ENCODE measurements around the gene SLC25A45.

The SLC25A45 gene

GRCh38 chr11:65382033-65382803, at the start of gene SLC25A45:
Gene SLC25A45, minus strand, starts transcription at chr11:65382646. Its CDS starts 695 bp downstream, at chr11:65381951.
- Histone ChIP-seq H3K9me3 (ENCODE audit: control insufficient read depth in 1 of 2, low read length in 2 of 2) (no peaks in the 10 kb centered on the region), H3K4me1 (ENCODE audit: control insufficient read depth in 1 of 2, insufficient read depth in 2 of 2, low read length in 2 of 2) (peaks cover 12 to 15% of the 10 kb centered on the region in 2 donors), H3K27me3 (ENCODE audit: low read depth, low read length) (no peaks in the 10 kb centered on the region), H3K4me3 (ENCODE audit: low read depth in 1 of 2, low read length in 2 of 2) (peak within 1 kb of the TSS; percentile 65 to 70), H3K27ac (ENCODE audit: low read length) (peak within 1 kb of the TSS; percentile 99), H3K36me3 (ENCODE audit: control insufficient read depth in 1 of 2, insufficient read depth in 2 of 2, low read length in 2 of 2) (peaks cover 0 to 7% of the 10 kb centered on the region in 2 donors)

- Histone ChIP-seq H3K36me3 (ENCODE audit: control insufficient read depth in 1 of 2, insufficient read depth in 2 of 2, low read length in 2 of 2) (peaks cover 42 to 44% of the 10 kb centered on the region in 2 donors), H3K9me3 (ENCODE audit: control insufficient read depth in 1 of 2, low read length in 2 of 2) (no peaks in the 10 kb centered on the region), H3K4me3 (ENCODE audit: low read depth in 1 of 2, low read length in 2 of 2) (peak overlapping the region in 1 of 2 donors; percentile 29), H3K27me3 (ENCODE audit: low read depth, low read length) (no peaks in the 10 kb centered on the region), H3K27ac (ENCODE audit: low read length) (peak overlapping the region; percentile 29), H3K4me1 (ENCODE audit: control insufficient read depth in 1 of 2, insufficient read depth in 2 of 2, low read length in 2 of 2) (peaks cover 8 to 72% of the 10 kb centered on the region in 2 donors)
Measured at GRCh38 chr11:65431451-65432099, 49.1 kb upstream of the SLC25A45 start.

- H3K9me3 ChIP-seq (ENCODE audit: control insufficient read depth in 1 of 2, low read length in 2 of 2): no peaks in the 10 kb centered on the region
- peaks cover 40 to 44% of the 10 kb centered on the region in 2 donors for H3K36me3 ChIP-seq (ENCODE audit: control insufficient read depth in 1 of 2, insufficient read depth in 2 of 2, low read length in 2 of 2)
- H3K27ac ChIP-seq (ENCODE audit: low read length): peak overlapping the region; percentile 100
- peaks cover 8 to 62% of the 10 kb centered on the region in 2 donors for H3K4me1 ChIP-seq (ENCODE audit: control insufficient read depth in 1 of 2, insufficient read depth in 2 of 2, low read length in 2 of 2)
- H3K4me3 ChIP-seq (ENCODE audit: low read depth in 1 of 2, low read length in 2 of 2): peak overlapping the region; percentile 99 to 100
- no peaks in the 10 kb centered on the region for H3K27me3 ChIP-seq (ENCODE audit: low read depth, low read length)
Measured at GRCh38 chr11:65430406-65431217, 48.2 kb upstream of the SLC25A45 start.

- Histone ChIP-seq H3K27me3 (ENCODE audit: low read depth, low read length) (no peaks in the 10 kb centered on the region), H3K4me1 (ENCODE audit: control insufficient read depth in 1 of 2, insufficient read depth in 2 of 2, low read length in 2 of 2) (peaks cover 8 to 55% of the 10 kb centered on the region in 2 donors), H3K27ac (ENCODE audit: low read length) (peak overlapping the region; percentile 100), H3K4me3 (ENCODE audit: low read depth in 1 of 2, low read length in 2 of 2) (peak overlapping the region; percentile 99 to 100), H3K9me3 (ENCODE audit: control insufficient read depth in 1 of 2, low read length in 2 of 2) (no peaks in the 10 kb centered on the region), H3K36me3 (ENCODE audit: control insufficient read depth in 1 of 2, insufficient read depth in 2 of 2, low read length in 2 of 2) (peaks cover 38 to 44% of the 10 kb centered on the region in 2 donors)
Measured at GRCh38 chr11:65429724-65430405, 47.4 kb upstream of the SLC25A45 start.

GRCh38 chr11:65429068-65429681, 46.7 kb upstream of the SLC25A45 start:
- no peaks in the 10 kb centered on the region for H3K27me3 ChIP-seq (ENCODE audit: low read depth, low read length)
- peak overlapping the region; percentile 100 for H3K27ac ChIP-seq (ENCODE audit: low read length)
- H3K9me3 ChIP-seq (ENCODE audit: control insufficient read depth in 1 of 2, low read length in 2 of 2): no peaks in the 10 kb centered on the region
- H3K36me3 ChIP-seq (ENCODE audit: control insufficient read depth in 1 of 2, insufficient read depth in 2 of 2, low read length in 2 of 2): peaks cover 38 to 43% of the 10 kb centered on the region in 2 donors
- H3K4me1 ChIP-seq (ENCODE audit: control insufficient read depth in 1 of 2, insufficient read depth in 2 of 2, low read length in 2 of 2): peaks cover 8 to 50% of the 10 kb centered on the region in 2 donors
- H3K4me3 ChIP-seq (ENCODE audit: low read depth in 1 of 2, low read length in 2 of 2): peak overlapping the region; percentile 99 to 100

- Histone ChIP-seq H3K4me1 (ENCODE audit: control insufficient read depth in 1 of 2, insufficient read depth in 2 of 2, low read length in 2 of 2) (peaks cover 8 to 44% of the 10 kb centered on the region in 2 donors), H3K9me3 (ENCODE audit: control insufficient read depth in 1 of 2, low read length in 2 of 2) (no peaks in the 10 kb centered on the region), H3K36me3 (ENCODE audit: control insufficient read depth in 1 of 2, insufficient read depth in 2 of 2, low read length in 2 of 2) (peaks cover 39 to 45% of the 10 kb centered on the region in 2 donors), H3K27ac (ENCODE audit: low read length) (peak overlapping the region; percentile 100), H3K27me3 (ENCODE audit: low read depth, low read length) (no peaks in the 10 kb centered on the region), H3K4me3 (ENCODE audit: low read depth in 1 of 2, low read length in 2 of 2) (peak overlapping the region; percentile 99 to 100)
Measured at GRCh38 chr11:65428578-65429067, 46.2 kb upstream of the SLC25A45 start.

- Histone ChIP-seq H3K36me3 (ENCODE audit: control insufficient read depth in 1 of 2, insufficient read depth in 2 of 2, low read length in 2 of 2) (peaks cover 39 to 48% of the 10 kb centered on the region in 2 donors), H3K4me1 (ENCODE audit: control insufficient read depth in 1 of 2, insufficient read depth in 2 of 2, low read length in 2 of 2) (peaks cover 8 to 39% of the 10 kb centered on the region in 2 donors), H3K27ac (ENCODE audit: low read length) (peak overlapping the region; percentile 100), H3K4me3 (ENCODE audit: low read depth in 1 of 2, low read length in 2 of 2) (peak overlapping the region; percentile 99 to 100), H3K9me3 (ENCODE audit: control insufficient read depth in 1 of 2, low read length in 2 of 2) (no peaks in the 10 kb centered on the region), H3K27me3 (ENCODE audit: low read depth, low read length) (no peaks in the 10 kb centered on the region)
Measured at GRCh38 chr11:65427691-65428577, 45.5 kb upstream of the SLC25A45 start.

GRCh38 chr11:65426839-65427690, 44.6 kb upstream of the SLC25A45 start:
- Histone ChIP-seq H3K36me3 (ENCODE audit: control insufficient read depth in 1 of 2, insufficient read depth in 2 of 2, low read length in 2 of 2) (peaks cover 36 to 54% of the 10 kb centered on the region in 2 donors), H3K27me3 (ENCODE audit: low read depth, low read length) (no peaks in the 10 kb centered on the region), H3K9me3 (ENCODE audit: control insufficient read depth in 1 of 2, low read length in 2 of 2) (no peaks in the 10 kb centered on the region), H3K4me3 (ENCODE audit: low read depth in 1 of 2, low read length in 2 of 2) (peak overlapping the region; percentile 99 to 100), H3K4me1 (ENCODE audit: control insufficient read depth in 1 of 2, insufficient read depth in 2 of 2, low read length in 2 of 2) (peaks cover 8 to 31% of the 10 kb centered on the region in 2 donors), H3K27ac (ENCODE audit: low read length) (peak overlapping the region; percentile 100)

Data from muscle layer of duodenum (tissue), 2 donors.